Pancreas (tissue), 10 donors: Measurements from ENCODE around the gene FAM180A. TPM values are rescaled to one million over a fixed set of nuclear protein-coding genes. Genes with fewer than 3 reads are reported as not detected.

Source experiments
- ATAC-seq, 4 donors: fragments of 200-7000 bp; cut with Tn5 transposase; one replicate each; pipeline versions ENCODE4 v1.8.0 to v1.9.1; 2020; ENCODE audit warnings: mild to moderate bottlenecking in 4 of 4, moderate library complexity in 4 of 4
- DNase-seq, 6 donors: peaks; one replicate each; pipeline ENCODE4 v3.0.0-alpha.2; 2020
- FAIRE-seq: peaks from 2 replicates; lab custom pipeline; 2012; peaks lifted over from hg19 to GRCh38; lab: Jason Lieb, UNC
- H3K27ac ChIP-seq, 4 donors: fragments of 200-600 bp; sonication (generic); 1 replicate in 3 of 4; 2 replicates in 1 of 4; pipeline versions ENCODE4 v1.5.0 to v1.8.0; 2020
- H3K27me3 ChIP-seq, 4 donors: fragments of 200-600 bp; one replicate each; pipeline ENCODE4 v1.8.0; 2021
- H3K36me3 ChIP-seq, 3 donors: fragments of 200-600 bp; sonication (generic) in 1 of 3; one replicate each; pipeline versions ENCODE4 v1.5.0 to v1.8.0; 2020 to 2021
- H3K4me1 ChIP-seq, 3 donors: fragments of 200-600 bp; one replicate each; pipeline ENCODE4 v1.8.0; 2021
- H3K4me3 ChIP-seq, 4 donors: fragments of 200-600 bp; sonication (generic) in 2 of 4; one replicate each; pipeline versions ENCODE4 v1.5.0 to v1.8.0; 2020 to 2021
- H3K9me3 ChIP-seq, 4 donors: fragments of 200-600 bp; one replicate each; pipeline ENCODE4 v1.8.0; 2021
- CTCF ChIP-seq, 4 donors: fragments of 200-600 bp; sonication (generic) in 3 of 4; IDR thresholded peaks; one replicate each; pipeline versions ENCODE4 v1.5.0 to v1.8.0; 2021; ENCODE audit warnings: antibody characterized with exemption in 4 of 4
- WGBS, 2 donors: extraction: QIAGEN DNeasy Blood & Tissue Kit; methylation state at CpG; one replicate each; pipeline ENCODE4 v1.1.7; 2013; 5-methylcytosine and 5-hydroxymethylcytosine counted together
- intact Hi-C, 3 donors: fragments of 100-400 bp; cut with DNase I; formaldehyde crosslinking; loops; one replicate each; pipeline versions ENCODE4 v1.11.1 to v1.14.2; 2022
- polyA plus RNA-seq, 2 donors: library from polyadenylated mRNA; stranded (reverse); fragments of 200-250 nt; gene quantifications; one replicate each; pipeline ENCODE4 v1.2.3, GENCODE V29; 2013
- total RNA-seq, 6 donors: library from RNA; stranded (reverse); fragmentation: NEBNext Ultra II Directional in 4 of 6; extraction: Animal tissue kit (Norgen Biotek cat#: 25700) in 4 of 6; gene quantifications; one replicate each; pipeline versions ENCODE4 v1.2.1 to v1.2.4, GENCODE V29; 2021 to 2023
- donor health status: healthy with polysubstance abuse.
- donor health status: DM: no; HTN: no; CAD: no; lungs with moderate emphysema.
- donor health status: DM: no; HTN: no; CAD: no.
- donor health status: control.
- donor health status: control.
- donor health status: Bipolar disorder and iron deficiency.
- donor health status: DM: yes; HTN: yes; CAD: no.
- donor health status: DM: no; HTN: no; CAD: no.
- donor health status: DM: no; HTN: no; CAD: no.
- donor health status: DM: yes; HTN: yes; CAD: no.

The FAM180A gene
- total and polyA plus RNA-seq, 8 donors, result 0.11 to 0.90 (median 0.24) TPM

DNA sequence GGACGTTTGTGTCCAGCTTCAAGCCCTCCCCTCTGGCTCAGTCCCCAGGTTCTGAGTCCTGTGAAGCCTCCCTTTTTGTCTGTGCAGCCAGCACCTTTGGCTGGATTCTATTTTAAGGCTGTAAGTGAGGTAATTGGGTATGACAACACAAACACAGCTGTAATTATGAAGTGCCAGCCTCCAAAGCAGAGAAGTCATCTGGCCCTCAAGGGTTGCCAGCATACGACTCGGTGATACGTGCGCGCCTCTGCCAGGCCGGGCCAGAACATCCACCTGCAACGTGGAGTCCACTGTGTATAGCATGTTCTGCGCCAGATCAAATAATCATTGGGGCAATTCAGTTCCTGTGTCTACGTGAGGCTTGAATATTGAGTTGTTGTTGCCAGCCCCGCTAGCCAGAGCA is 6.7 kb upstream of the FAM180A start:
- FAIRE-seq, result no peak
- H3K9me3 ChIP-seq, result no peaks in the 10 kb centered on the region
- no peak for TF ChIP-seq CTCF (IDR thresholded peaks at IDR 0.05)
- 73 to 83% methylated on average over 11 of the region's 11 CpGs for WGBS, 2 donors
- peak in 1 of 6 donors; percentile 11 for DNase-seq
- no peaks in the 10 kb centered on the region for H3K27me3 ChIP-seq
- H3K27ac ChIP-seq, result no peak overlapping the region
- intact Hi-C loops, result no loop called here
- H3K4me1 ChIP-seq, result no peaks in the 10 kb centered on the region
- H3K36me3 ChIP-seq, result no peaks in the 10 kb centered on the region
- ATAC-seq, result peak in 3 of 4 donors; percentile 25 to 87 (median 81)
- no peak overlapping the region for H3K4me3 ChIP-seq

GRCh38 chr7:135753616-135754413 is 5.2 kb upstream of the FAM180A start:
- no peaks in the 10 kb centered on the region for H3K9me3 ChIP-seq
- WGBS, 2 donors, result 84 to 88% methylated on average over 8 of the region's 8 CpGs
- FAIRE-seq, result no peak
- H3K27me3 ChIP-seq, result no peaks in the 10 kb centered on the region
- ATAC-seq, result no peak
- intact Hi-C loops, result no loop called here
- TF ChIP-seq CTCF (IDR thresholded peaks at IDR 0.05), result no peak
- H3K4me3 ChIP-seq, result no peak overlapping the region
- no peak for DNase-seq
- no peaks in the 10 kb centered on the region for H3K4me1 ChIP-seq
- no peak overlapping the region for H3K27ac ChIP-seq
- H3K36me3 ChIP-seq, result no peaks in the 10 kb centered on the region

DNA sequence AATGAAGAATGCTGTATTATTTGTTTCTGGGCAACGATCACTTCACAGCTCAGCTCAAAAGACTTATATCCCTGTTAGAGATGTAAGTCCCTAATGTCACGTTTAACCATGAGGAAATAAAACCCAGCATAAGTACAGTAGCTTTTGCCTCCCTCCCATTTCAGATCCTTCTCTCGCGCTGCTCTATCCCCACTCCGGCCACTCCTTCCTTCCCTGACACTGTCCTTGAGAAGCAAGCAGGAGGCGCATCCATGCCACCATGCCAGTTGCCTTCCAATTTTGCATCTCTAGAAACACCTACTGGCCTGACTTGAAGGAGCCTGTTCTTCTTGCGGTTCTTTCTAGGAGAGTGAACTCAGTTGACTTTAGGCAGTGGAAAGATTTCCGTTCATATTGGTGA is 1.2 kb downstream of the FAM180A start:
- Histone ChIP-seq H3K4me1 (no peaks in the 10 kb centered on the region), H3K27ac (no peak overlapping the region), H3K4me3 (no peak overlapping the region), H3K36me3 (no peaks in the 10 kb centered on the region), H3K9me3 (no peaks in the 10 kb centered on the region), H3K27me3 (no peaks in the 10 kb centered on the region)
- 79 to 86% methylated on average over 8 of the region's 8 CpGs for WGBS, 2 donors
- FAIRE-seq (no peak), DNase-seq (no peak), ATAC-seq (no peak)
- TF ChIP-seq CTCF (IDR thresholded peaks at IDR 0.05), result no peak
- intact Hi-C loops, result no loop called here

GRCh38 chr7:135745703-135746312 is 2.8 kb downstream of the FAM180A start:
- FAIRE-seq (no peak), DNase-seq (peak in 1 of 6 donors; percentile 11), ATAC-seq (peak in 3 of 4 donors; percentile 56 to 71 (median 59))
- H3K4me1 ChIP-seq, result no peaks in the 10 kb centered on the region
- no peak overlapping the region for H3K4me3 ChIP-seq
- WGBS, 2 donors, result 45 to 47% methylated on average over 9 of the region's 9 CpGs
- H3K27ac ChIP-seq, result no peak overlapping the region
- no peaks in the 10 kb centered on the region for H3K9me3 ChIP-seq
- TF ChIP-seq CTCF (IDR thresholded peaks at IDR 0.05), result no peak
- no peaks in the 10 kb centered on the region for H3K36me3 ChIP-seq
- intact Hi-C loops, result no loop called here
- H3K27me3 ChIP-seq, result no peaks in the 10 kb centered on the region
